PFSK-1 (cell line): ENCODE data around the gene NUDT16.

Source experiments
- FOXP2 ChIP-seq: optimal IDR thresholded peaks from 2 replicates; pipeline ENCODE3; 2011; ENCODE audit warnings: borderline replicate concordance, control low read depth, inconsistent platforms; ENCODE audit not compliant: insufficient read depth; ENCODE audit errors: extremely low read length, extremely low read depth
- POLR2AphosphoS5 ChIP-seq: IDR thresholded peaks from 2 replicates; pipeline ENCODE4 v1.6.1; 2012; ENCODE audit warnings: low read depth, mild to moderate bottlenecking, control low read depth, low read length, moderate library complexity
- SIN3A ChIP-seq: IDR thresholded peaks from 2 replicates; pipeline ENCODE4 v1.6.1; 2012; ENCODE audit warnings: mild to moderate bottlenecking, low read length, moderate library complexity, borderline replicate concordance; ENCODE audit not compliant: insufficient read depth
- TAF1 ChIP-seq: IDR thresholded peaks from 2 replicates; pipeline ENCODE4 v1.6.1; 2012; ENCODE audit warnings: low read length, control low read depth, borderline replicate concordance; ENCODE audit not compliant: insufficient read depth
- TF ChIP-seq, protein P1 (sequence below), 2 experiments: IDR thresholded peaks; 2 replicates each; pipeline versions ENCODE4 v1.6.1 to v1.8.0; 2011 to 2012; ENCODE audit warnings: low read depth in 2 of 2, low read length in 2 of 2, control low read depth in 1 of 2, inconsistent platforms in 1 of 2, mild to moderate bottlenecking in 1 of 2, moderate library complexity in 1 of 2; ENCODE audit not compliant: insufficient read depth in 1 of 2

The NUDT16 gene

DNA sequence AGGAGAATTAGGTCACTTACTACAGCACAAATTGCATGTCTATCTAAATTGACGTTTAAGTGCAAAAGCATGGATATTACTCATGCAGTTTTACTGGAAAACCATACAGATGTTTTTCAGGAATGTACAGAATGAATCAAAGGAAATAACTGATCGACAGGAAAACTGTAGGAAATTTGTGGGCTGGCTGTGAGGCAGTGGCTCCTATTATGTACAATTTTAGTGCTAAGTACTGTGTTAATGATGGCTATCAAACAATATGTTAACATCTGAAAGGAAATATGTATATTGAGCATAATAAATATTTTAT, 6.9 kb downstream of the NUDT16 start:
- no peak for TF ChIP-seq SIN3A
- no peak for TF ChIP-seq POLR2AphosphoS5
- no peak for TF ChIP-seq FOXP2
- TF ChIP-seq, protein P1, sequence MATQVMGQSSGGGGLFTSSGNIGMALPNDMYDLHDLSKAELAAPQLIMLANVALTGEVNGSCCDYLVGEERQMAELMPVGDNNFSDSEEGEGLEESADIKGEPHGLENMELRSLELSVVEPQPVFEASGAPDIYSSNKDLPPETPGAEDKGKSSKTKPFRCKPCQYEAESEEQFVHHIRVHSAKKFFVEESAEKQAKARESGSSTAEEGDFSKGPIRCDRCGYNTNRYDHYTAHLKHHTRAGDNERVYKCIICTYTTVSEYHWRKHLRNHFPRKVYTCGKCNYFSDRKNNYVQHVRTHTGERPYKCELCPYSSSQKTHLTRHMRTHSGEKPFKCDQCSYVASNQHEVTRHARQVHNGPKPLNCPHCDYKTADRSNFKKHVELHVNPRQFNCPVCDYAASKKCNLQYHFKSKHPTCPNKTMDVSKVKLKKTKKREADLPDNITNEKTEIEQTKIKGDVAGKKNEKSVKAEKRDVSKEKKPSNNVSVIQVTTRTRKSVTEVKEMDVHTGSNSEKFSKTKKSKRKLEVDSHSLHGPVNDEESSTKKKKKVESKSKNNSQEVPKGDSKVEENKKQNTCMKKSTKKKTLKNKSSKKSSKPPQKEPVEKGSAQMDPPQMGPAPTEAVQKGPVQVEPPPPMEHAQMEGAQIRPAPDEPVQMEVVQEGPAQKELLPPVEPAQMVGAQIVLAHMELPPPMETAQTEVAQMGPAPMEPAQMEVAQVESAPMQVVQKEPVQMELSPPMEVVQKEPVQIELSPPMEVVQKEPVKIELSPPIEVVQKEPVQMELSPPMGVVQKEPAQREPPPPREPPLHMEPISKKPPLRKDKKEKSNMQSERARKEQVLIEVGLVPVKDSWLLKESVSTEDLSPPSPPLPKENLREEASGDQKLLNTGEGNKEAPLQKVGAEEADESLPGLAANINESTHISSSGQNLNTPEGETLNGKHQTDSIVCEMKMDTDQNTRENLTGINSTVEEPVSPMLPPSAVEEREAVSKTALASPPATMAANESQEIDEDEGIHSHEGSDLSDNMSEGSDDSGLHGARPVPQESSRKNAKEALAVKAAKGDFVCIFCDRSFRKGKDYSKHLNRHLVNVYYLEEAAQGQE (IDR thresholded peaks at IDR 0.05; ENCODE audit: insufficient read depth in 1 of 2, low read depth in 2 of 2, low read length in 2 of 2), result no peak
- TF ChIP-seq TAF1, result no peak

DNA sequence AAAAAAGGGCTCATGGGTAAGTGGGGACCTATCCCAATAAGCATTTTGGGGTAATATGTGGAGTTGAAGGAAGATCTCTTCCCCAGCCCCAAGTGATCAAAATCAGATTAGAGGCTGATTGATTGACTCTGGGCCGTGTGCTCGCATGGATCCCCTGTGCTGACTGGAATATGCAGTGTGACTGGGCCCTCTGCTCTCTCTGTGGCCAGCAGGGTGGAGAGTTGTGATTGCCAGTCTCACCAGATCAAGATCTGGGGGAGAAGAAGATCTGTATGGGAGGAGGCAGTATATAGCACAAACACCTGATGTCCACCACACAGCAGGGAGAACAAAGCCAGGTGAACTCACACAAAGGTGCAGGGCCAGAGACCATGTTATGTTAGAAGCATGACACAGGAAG, 8.8 kb downstream of the NUDT16 start:
- TF ChIP-seq TAF1 (no peak), POLR2AphosphoS5 (no peak), SIN3A (no peak), FOXP2 (no peak)
- TF ChIP-seq, protein P1 (IDR thresholded peaks at IDR 0.05; ENCODE audit: insufficient read depth in 1 of 2, low read depth in 2 of 2, low read length in 2 of 2), result no peak

DNA sequence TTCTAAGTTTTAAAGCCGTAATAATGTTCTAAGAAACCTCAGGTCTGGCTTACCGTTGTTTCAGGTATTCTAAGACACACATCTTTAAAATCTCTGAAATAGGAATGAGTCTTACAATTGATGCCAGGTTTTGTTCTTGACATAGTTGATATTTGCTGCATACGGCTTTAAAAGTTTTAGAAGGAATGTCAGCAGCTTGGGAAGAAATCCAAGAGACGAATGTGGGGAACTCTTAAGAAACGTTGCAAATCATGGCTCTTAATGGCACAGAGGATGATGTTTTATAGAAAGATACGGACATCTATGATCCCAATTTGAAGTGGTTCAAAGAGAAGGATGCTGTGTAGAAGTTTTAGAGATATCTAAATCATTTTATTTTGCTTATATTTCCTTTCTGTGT, 11.5 kb downstream of the NUDT16 start:
- TF ChIP-seq SIN3A (no peak), TAF1 (no peak), FOXP2 (no peak), POLR2AphosphoS5 (no peak)
- TF ChIP-seq, protein P1 (IDR thresholded peaks at IDR 0.05; ENCODE audit: insufficient read depth in 1 of 2, low read depth in 2 of 2, low read length in 2 of 2), result no peak

DNA sequence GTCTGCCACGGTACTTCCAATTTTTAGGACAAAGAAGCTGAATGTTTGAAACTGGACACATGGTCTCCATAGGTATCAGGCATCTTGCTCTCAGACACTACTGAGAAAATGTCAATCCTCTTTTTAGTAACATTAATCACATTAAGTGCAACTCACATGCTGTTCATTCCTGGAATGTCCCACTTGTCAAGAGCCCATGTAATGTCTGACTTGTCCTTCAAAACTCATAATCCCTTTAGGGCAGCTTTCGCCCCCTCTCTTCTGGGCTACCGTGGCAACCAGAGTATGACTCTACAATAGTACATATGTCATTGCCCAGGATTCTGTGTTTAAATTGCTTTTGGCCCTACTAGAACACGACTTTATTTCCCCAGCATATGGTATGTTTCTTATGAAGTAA, 12.3 kb downstream of the NUDT16 start:
- TF ChIP-seq SIN3A (no peak), POLR2AphosphoS5 (no peak), FOXP2 (no peak), TAF1 (no peak)
- TF ChIP-seq, protein P1 (IDR thresholded peaks at IDR 0.05; ENCODE audit: insufficient read depth in 1 of 2, low read depth in 2 of 2, low read length in 2 of 2), result no peak

DNA sequence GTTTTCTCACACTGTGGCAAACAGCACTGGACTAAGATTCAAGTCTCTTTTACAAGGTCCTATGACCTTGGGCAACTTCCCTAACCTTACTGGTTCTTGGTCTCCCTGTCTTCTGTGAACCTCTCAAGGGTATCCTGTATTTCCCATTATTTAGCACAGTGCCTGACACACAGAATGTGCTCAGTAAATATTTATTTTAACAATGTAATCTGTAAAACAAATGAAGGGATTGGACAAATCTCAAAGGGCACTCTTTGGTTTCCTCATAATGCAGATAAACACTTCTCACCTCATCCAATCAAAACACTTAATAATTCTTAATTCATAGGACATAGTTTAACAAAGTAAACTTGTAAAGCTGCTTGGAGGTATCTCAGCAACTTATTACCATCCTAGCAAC, 12.8 kb downstream of the NUDT16 start:
- TF ChIP-seq, protein P1 (IDR thresholded peaks at IDR 0.05; ENCODE audit: insufficient read depth in 1 of 2, low read depth in 2 of 2, low read length in 2 of 2), result no peak
